HepG2 (cell line): ENCODE measurements around the gene CELSR2. TPM values are rescaled to one million over a fixed set of nuclear protein-coding genes. Genes with fewer than 3 reads are reported as not detected.

Experiments used
- ATRX ChIP-seq: sonication (generic); formaldehyde crosslinking; IDR thresholded peaks from 2 replicates; pipeline ENCODE4 v1.4.0; 2020; ENCODE audit warnings: missing genetic modification reagents, borderline replicate concordance
- CHD2 ChIP-seq: IDR thresholded peaks from 2 replicates; pipeline ENCODE4 v1.6.1; 2011; ENCODE audit warnings: low read depth, low read length, improper control_type of control experiment
- HOXA7 ChIP-seq: sonication (generic); formaldehyde crosslinking; IDR thresholded peaks from 2 replicates; pipeline ENCODE4 v1.8.1; 2022; ENCODE audit warnings: mild to moderate bottlenecking, missing genetic modification reagents, moderate library complexity
- IRX3 ChIP-seq: sonication (generic); formaldehyde crosslinking; IDR thresholded peaks from 2 replicates; pipeline ENCODE4 v1.8.1; 2023; ENCODE audit warnings: mild to moderate bottlenecking, low read depth, missing genetic modification reagents, borderline replicate concordance
- SALL2 ChIP-seq: sonication (generic); formaldehyde crosslinking; IDR thresholded peaks from 2 replicates; pipeline ENCODE4 v1.8.1; 2023; ENCODE audit warnings: mild to moderate bottlenecking, missing genetic modification reagents, inconsistent platforms
- SP1 ChIP-seq, 2 experiments: fragments of 450-650 bp in 1 of 2; sonication (generic) in 1 of 2; formaldehyde crosslinking in 1 of 2; IDR thresholded peaks; 2 replicates each; pipeline versions ENCODE4 v1.4.0 to v1.6.1; 2016 to 2020; ENCODE audit warnings: missing genetic modification reagents in 1 of 2
- SRSF9 ChIP-seq: fragments of 200-400 bp; formaldehyde crosslinking; IDR thresholded peaks from 2 replicates; pipeline ENCODE4 v1.6.1; 2018; ENCODE audit warnings: borderline replicate concordance, mild to moderate bottlenecking, low read depth, low read length; ENCODE audit not compliant: insufficient read depth, poor library complexity, severe bottlenecking
- TFE3 ChIP-seq: IDR thresholded peaks from 2 replicates; pipeline ENCODE4 v1.6.1; 2016
- YEATS2 ChIP-seq: sonication (generic); formaldehyde crosslinking; IDR thresholded peaks from 2 replicates; pipeline ENCODE4 v1.4.0; 2020; ENCODE audit warnings: missing genetic modification reagents, borderline replicate concordance
- ZBTB49 ChIP-seq: sonication (generic); formaldehyde crosslinking; IDR thresholded peaks from 2 replicates; pipeline ENCODE4 v1.4.0; 2020; ENCODE audit warnings: missing genetic modification reagents, borderline replicate concordance
- ZFY ChIP-seq: sonication (generic); formaldehyde crosslinking; IDR thresholded peaks from 2 replicates; pipeline ENCODE4 v1.4.0; 2020; ENCODE audit warnings: missing genetic modification reagents
- ZKSCAN1 ChIP-seq: fragments of 150-350 bp; IDR thresholded peaks from 2 replicates; pipeline ENCODE4 v1.6.1; 2014; ENCODE audit warnings: low read length
- ZKSCAN8 ChIP-seq: IDR thresholded peaks from 2 replicates; pipeline ENCODE4 v1.6.1; 2016; ENCODE audit warnings: borderline replicate concordance, missing genetic modification reagents, missing compliant biosample characterization
- ZNF205 ChIP-seq: IDR thresholded peaks from 2 replicates; pipeline ENCODE4 v1.6.1; 2018; ENCODE audit warnings: missing biosample characterization, missing genetic modification reagents
- ZNF547 ChIP-seq: sonication (generic); formaldehyde crosslinking; IDR thresholded peaks from 2 replicates; pipeline ENCODE4 v1.5.1; 2020; ENCODE audit warnings: mild to moderate bottlenecking, missing genetic modification reagents
- ZNF572 ChIP-seq: sonication (generic); formaldehyde crosslinking; IDR thresholded peaks from 2 replicates; pipeline ENCODE4 v1.5.1; 2020; ENCODE audit warnings: mild to moderate bottlenecking, missing genetic modification reagents
- ZNF629 ChIP-seq: sonication (generic); formaldehyde crosslinking; conservative IDR thresholded peaks from 2 replicates; pipeline ENCODE4 v1.5.0; 2020; ENCODE audit warnings: missing genetic modification reagents
- polyA plus RNA-seq, 8 experiments: library from polyadenylated mRNA; depleted of rRNA in 3 of 8; stranded (reverse) in 7 of 8; unstranded in 1 of 8; fragments of >200 nt; fragmentation: Illumina TruSeq in 4 of 8; extraction: Trizol in 4 of 8; gene quantifications; 2 replicates each; pipeline versions ENCODE4 v1.2.1 to v1.2.3, GENCODE V29; 2011 to 2016; ENCODE audit warnings: low read depth in 4 of 8, missing spikeins in 1 of 8, mixed read lengths in 1 of 8; ENCODE audit not compliant: insufficient read depth in 1 of 8
- total RNA-seq, 5 experiments: library from RNA; depleted of rRNA; stranded (reverse); fragments of >200 nt; fragmentation: Illumina TruSeq; extraction: Trizol; gene quantifications; 2 replicates each; pipeline ENCODE4 v1.2.3, GENCODE V29; 2016; ENCODE audit warnings: low read depth in 1 of 5
- TF ChIP-seq, protein P1 (sequence below): sonication (generic); formaldehyde crosslinking; IDR thresholded peaks from 2 replicates; pipeline ENCODE4 v1.4.0; 2020; ENCODE audit warnings: missing genetic modification reagents
- TF ChIP-seq, protein P2 (sequence below): sonication (generic); formaldehyde crosslinking; IDR thresholded peaks from 2 replicates; pipeline ENCODE4 v1.4.0; 2020; ENCODE audit warnings: missing genetic modification reagents

The CELSR2 gene
- total and polyA plus RNA-seq, 2 of the 13 experiments (the other 11 are each of a cell fraction or from before 2014, with no cell fraction given) = 4.0 to 6.6 TPM

DNA sequence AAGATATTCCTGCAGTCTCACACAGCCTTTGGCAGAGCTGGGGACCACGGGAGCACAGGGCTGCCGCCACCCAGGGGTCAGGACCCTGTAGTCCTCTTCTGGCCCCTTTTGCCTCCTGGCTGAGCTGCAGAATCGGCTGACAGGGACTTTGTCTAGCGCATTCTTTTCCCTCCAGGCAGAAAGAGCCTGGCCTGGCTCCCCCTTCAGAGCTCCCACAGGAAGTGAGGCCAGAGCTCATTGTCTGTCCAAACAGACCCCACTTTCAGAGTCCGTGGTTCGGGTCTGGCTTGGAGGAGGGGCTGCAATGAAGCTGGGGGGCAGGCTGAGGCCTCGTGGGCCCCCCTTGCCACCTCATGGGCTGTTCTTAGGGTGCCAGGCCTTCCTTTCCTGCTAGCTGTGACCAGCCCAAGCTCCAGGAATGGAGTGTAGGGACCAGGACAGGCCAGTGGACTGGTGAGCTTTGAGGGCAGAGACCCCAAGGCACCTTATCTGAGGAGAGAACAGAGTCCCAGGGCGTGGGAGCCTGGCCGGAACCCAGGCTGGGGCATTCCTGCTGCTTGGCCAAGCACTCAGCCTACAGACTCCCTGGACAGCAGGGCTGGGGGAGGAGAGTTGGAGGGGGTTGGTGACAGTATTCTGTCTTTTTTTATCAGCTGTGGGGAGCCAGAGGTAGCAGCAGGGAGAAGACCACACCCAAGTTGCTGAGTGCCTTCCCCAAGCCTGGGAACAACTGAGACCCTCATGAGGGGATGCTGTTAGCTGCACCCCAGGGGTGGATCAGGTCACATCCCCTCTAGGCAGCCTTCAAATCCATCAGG lies 4.7 kb downstream of the CELSR2 start (continued):
- TF ChIP-seq SRSF9 = no peak
- TF ChIP-seq ZKSCAN1 = no peak
- no peak for TF ChIP-seq ZBTB49
- no peak for TF ChIP-seq ZNF547 (CRISPR knock-in tag)
- no peak for TF ChIP-seq SP1 (IDR thresholded peaks at IDR 0.05)
- TF ChIP-seq SP1 (CRISPR knock-in tag; IDR thresholded peaks at IDR 0.05) = no peak
- TF ChIP-seq CHD2 = no peak
- TF ChIP-seq ZNF205 (CRISPR knock-in tag) = no peak
- TF ChIP-seq, protein P1, sequence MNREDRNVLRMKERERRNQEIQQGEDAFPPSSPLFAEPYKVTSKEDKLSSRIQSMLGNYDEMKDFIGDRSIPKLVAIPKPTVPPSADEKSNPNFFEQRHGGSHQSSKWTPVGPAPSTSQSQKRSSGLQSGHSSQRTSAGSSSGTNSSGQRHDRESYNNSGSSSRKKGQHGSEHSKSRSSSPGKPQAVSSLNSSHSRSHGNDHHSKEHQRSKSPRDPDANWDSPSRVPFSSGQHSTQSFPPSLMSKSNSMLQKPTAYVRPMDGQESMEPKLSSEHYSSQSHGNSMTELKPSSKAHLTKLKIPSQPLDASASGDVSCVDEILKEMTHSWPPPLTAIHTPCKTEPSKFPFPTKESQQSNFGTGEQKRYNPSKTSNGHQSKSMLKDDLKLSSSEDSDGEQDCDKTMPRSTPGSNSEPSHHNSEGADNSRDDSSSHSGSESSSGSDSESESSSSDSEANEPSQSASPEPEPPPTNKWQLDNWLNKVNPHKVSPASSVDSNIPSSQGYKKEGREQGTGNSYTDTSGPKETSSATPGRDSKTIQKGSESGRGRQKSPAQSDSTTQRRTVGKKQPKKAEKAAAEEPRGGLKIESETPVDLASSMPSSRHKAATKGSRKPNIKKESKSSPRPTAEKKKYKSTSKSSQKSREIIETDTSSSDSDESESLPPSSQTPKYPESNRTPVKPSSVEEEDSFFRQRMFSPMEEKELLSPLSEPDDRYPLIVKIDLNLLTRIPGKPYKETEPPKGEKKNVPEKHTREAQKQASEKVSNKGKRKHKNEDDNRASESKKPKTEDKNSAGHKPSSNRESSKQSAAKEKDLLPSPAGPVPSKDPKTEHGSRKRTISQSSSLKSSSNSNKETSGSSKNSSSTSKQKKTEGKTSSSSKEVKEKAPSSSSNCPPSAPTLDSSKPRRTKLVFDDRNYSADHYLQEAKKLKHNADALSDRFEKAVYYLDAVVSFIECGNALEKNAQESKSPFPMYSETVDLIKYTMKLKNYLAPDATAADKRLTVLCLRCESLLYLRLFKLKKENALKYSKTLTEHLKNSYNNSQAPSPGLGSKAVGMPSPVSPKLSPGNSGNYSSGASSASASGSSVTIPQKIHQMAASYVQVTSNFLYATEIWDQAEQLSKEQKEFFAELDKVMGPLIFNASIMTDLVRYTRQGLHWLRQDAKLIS (CRISPR knock-in tag) = no peak
- TF ChIP-seq ZNF629 (CRISPR knock-in tag) = no peak
- no peak for TF ChIP-seq SALL2
- no peak for TF ChIP-seq ZKSCAN8
- TF ChIP-seq IRX3 = no peak
- no peak for TF ChIP-seq TFE3 (CRISPR knock-in tag)
- no peak for TF ChIP-seq ZNF572 (CRISPR knock-in tag)
- TF ChIP-seq ATRX (CRISPR knock-in tag) = no peak
- TF ChIP-seq YEATS2 = no peak
- peak; percentile 71 for TF ChIP-seq ZFY (CRISPR knock-in tag)
- TF ChIP-seq, protein P2, sequence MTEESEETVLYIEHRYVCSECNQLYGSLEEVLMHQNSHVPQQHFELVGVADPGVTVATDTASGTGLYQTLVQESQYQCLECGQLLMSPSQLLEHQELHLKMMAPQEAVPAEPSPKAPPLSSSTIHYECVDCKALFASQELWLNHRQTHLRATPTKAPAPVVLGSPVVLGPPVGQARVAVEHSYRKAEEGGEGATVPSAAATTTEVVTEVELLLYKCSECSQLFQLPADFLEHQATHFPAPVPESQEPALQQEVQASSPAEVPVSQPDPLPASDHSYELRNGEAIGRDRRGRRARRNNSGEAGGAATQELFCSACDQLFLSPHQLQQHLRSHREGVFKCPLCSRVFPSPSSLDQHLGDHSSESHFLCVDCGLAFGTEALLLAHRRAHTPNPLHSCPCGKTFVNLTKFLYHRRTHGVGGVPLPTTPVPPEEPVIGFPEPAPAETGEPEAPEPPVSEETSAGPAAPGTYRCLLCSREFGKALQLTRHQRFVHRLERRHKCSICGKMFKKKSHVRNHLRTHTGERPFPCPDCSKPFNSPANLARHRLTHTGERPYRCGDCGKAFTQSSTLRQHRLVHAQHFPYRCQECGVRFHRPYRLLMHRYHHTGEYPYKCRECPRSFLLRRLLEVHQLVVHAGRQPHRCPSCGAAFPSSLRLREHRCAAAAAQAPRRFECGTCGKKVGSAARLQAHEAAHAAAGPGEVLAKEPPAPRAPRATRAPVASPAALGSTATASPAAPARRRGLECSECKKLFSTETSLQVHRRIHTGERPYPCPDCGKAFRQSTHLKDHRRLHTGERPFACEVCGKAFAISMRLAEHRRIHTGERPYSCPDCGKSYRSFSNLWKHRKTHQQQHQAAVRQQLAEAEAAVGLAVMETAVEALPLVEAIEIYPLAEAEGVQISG (CRISPR knock-in tag) = peak; percentile 54
- no peak for TF ChIP-seq HOXA7 (CRISPR knock-in tag)
